D721Med (cell line): ENCODE results near the gene STPG2.
A peak's percentile ranks its signal among the peaks of the same experiment; 100 is the strongest.

Source experiments
- DNase-seq: peaks from one replicate; pipeline ENCODE4 v3.0.0; 2011; ENCODE audit warnings: low spot score; ENCODE audit not compliant: insufficient read length
- FAIRE-seq: peaks from 2 replicates; lab custom pipeline; 2011; peaks lifted over from hg19 to GRCh38; lab: Jason Lieb, UNC
- CTCF ChIP-seq: IDR thresholded peaks from 2 replicates; pipeline ENCODE4 v1.5.1; 2012; ENCODE audit warnings: mild to moderate bottlenecking, control low read depth; ENCODE audit not compliant: insufficient read depth; ENCODE audit errors: missing control alignments

STPG2 gene

GRCh38 chr4:98125585-98125984, 17.7 kb downstream of the STPG2 start:
- no peak for DNase-seq
- no peak for FAIRE-seq
- no peak for TF ChIP-seq CTCF

GRCh38 chr4:98117363-98117762, 25.9 kb downstream of the STPG2 start:
- FAIRE-seq: no peak
- TF ChIP-seq CTCF: no peak
- DNase-seq: no peak

- FAIRE-seq: peak; percentile 86
- no peak for DNase-seq
Observed at GRCh38 chr4:98113012-98113411, 30.3 kb downstream of the STPG2 start.

GRCh38 chr4:98110929-98111328, 32.3 kb downstream of the STPG2 start:
- no peak for TF ChIP-seq CTCF
- FAIRE-seq (no peak), DNase-seq (no peak)

More at GRCh38 chr4:98113012-98113411, 30.3 kb downstream of the STPG2 start:
- TF ChIP-seq CTCF: peak; percentile 66

GRCh38 chr4:98110214-98110613, 33.1 kb downstream of the STPG2 start:
- TF ChIP-seq CTCF: no peak
- no peak for FAIRE-seq

GRCh38 chr4:98102660-98103059, 40.6 kb downstream of the STPG2 start:
- DNase-seq (no peak), FAIRE-seq (no peak)
- no peak for TF ChIP-seq CTCF

More at GRCh38 chr4:98110214-98110613, 33.1 kb downstream of the STPG2 start:
- no peak for DNase-seq

GRCh38 chr4:98101988-98102387, 41.3 kb downstream of the STPG2 start:
- DNase-seq: no peak
- no peak for TF ChIP-seq CTCF
- FAIRE-seq: no peak
